NCI-H2227 (cell line): Measurements from ENCODE around the gene SYT1.
A peak's percentile ranks its signal among the peaks of the same experiment; 100 is the strongest.

Source experiments
- DNase-seq: peaks from one replicate; lab custom pipeline; 2025; ENCODE audit not compliant: unreplicated experiment; lab: John Stamatoyannopoulos, UW

The SYT1 gene

DNA sequence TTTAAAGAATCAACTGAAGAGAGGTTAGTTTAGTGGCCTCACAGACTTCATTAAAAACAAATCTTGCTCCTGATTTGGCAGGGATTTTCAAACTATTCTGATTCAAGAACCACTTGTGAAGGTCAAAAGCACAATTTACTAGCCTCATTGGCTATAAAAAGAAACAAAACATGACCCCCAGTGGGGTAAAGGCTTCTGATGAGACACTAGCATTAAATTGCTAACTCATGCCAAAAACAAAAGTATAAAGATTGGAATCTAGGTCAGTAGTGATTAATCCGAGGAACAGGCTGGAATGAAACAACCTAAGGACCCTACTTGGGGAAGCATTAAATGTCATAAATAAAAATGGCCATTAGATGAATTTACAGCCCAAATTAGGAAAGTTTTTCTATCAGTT, 513.9 kb downstream of the SYT1 start:
- peak; percentile 31 for DNase-seq

DNA sequence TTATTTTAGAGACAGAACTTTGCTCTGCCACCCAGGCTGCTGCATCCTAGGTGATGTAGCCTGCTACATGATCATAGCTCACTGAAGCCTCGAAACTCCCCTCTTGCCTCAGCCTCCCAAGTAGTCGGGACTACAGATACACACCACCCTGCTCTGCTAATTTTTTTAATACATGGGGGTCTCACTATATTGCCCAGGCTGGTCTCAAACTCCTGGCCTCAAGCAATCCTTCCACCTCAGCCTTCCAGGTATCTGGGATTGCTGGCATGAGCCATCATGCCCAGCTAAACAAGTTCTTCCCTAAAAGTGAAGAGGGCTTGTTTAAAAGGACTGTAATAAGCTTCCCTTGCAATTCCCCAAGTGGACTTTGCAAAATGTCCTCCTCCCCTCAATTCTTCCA, 515.8 kb downstream of the SYT1 start:
- DNase-seq = no peak

DNA sequence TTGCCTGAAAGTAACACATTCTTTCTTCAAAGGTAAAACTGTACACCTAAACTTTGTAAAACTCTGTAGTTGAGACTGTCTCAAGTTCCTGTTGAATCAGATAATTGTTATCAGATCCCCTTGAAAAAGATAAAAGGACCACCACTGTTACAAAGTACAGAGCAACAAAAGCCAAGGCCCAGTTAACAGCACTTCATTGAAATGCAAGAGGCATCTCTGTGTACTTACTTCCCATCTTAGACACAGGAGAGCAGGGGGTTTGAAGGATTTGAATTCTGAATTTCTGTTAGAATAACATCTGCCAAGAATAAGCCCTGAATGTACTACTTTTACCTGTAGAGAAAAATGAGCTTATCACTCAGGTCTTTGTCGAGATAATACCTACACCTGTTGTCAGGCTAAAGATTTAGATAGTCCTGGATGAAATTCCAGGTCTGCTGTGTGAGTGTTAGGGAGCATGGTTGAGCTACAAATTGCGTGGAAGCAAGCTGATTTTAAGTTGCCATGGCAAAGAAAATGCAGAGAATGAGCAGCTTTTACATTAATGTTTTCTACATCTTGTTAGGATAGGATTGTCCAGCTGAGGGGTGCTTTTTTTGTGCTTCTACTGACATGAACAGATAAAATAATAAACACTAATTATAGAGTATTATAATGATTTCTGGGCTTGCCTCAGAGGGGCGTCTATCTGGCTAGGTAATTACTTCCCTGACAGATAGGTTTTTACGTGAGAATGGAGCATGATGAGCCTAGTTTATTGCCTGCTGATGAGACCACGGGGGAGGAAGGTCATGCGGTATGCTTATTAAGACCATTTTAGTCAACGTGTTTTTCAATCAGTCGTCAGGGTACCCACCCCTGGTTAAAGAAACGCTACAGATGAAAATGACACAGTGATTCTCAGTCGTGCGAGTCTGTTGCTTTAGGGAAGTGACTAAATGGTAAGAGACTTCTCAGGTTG, 517.0 kb downstream of the SYT1 start:
- peak; percentile 92 for DNase-seq

DNA sequence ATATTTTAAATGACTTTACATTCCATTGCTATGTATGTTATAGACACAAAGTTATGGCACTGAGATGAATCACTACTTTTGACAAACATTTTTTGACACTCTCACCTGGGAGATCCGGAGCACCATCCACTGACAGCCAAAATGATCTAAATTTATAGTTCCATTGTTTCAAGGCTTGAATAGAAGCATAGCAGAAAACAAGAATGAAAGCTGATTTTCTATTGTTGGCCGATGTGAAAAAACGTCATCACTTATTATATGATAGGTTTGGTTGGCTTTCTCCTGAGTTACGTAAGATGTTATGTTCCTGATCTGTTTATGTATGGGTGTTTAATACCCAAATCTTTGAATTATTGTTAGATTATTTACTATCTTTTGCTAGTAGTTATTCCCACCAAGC, 520.0 kb downstream of the SYT1 start:
- DNase-seq = no peak

DNA sequence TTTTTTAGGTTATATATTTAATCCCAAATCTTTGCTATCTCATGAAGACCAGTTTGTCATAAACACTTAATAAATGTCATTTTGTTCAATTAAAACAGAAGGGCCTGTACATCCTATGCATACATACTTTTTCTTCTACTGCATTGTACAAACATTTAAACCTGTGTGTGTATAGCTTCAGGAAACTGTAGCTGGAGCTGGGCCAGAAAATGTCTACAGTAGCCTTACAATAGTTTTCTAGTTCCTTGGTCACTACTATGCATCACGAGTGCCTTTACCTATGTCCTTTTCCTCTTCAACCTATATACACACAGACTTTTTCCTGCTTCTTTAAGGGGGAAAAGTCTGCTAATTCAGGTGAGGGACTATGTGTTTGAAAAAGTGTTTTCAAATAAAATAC, 523.4 kb downstream of the SYT1 start:
- no peak for DNase-seq

DNA sequence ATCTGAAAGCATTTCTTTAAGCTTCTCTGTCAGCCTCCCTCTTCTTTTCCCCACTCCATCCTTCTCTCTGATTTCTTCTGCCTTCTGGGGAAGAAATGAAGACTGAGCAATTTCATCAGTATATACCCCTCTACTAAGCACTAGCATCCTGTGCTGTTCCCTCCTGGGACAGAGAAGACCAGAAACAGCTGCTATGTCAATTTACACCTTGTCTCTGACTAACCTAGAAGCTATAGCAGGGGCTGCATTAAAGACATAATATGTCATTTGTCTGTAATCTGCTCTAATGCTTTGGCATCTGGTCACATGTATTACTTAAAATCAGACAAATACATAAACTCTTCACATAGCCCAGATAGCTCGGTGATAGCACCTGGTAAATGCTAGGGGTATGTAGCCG, 529.3 kb downstream of the SYT1 start:
- no peak for DNase-seq

DNA sequence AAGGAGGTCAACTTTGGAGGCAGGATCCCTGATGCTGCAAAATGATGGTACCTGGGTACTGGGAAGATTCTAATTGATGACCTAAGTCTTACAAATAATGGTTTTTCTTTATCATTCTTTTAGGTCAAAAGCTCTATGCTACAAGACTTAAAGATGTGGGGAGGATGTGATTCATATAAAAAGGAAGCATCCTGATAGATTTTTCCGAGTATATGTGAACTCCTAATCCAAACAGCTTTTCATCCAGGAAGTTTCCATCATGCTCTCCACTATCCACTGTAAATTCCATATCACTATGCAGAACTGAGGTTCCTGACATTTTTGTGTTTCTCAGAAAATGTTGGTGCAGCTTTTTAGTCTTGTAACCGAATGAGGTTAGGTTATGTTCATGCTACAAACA, 533.0 kb downstream of the SYT1 start:
- no peak for DNase-seq

DNA sequence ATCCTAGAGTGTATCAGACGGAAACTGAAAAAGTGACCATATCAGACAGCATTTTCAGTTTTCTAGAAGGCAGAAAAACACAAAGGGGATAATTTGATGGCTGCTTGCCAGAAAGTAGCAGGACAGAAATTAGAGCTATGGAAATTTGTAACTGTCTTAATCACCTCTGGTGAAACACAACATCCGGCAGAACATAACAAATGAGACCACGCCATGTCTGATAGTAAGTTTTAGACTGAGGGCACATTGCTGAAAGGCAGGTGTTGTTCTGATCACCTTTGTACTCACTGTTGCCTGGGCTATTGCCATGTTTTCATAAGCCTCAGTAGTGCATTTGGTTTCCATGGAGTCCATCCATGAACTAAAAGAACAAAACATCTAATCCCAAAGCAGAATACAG, 535.9 kb downstream of the SYT1 start:
- DNase-seq = no peak

DNA sequence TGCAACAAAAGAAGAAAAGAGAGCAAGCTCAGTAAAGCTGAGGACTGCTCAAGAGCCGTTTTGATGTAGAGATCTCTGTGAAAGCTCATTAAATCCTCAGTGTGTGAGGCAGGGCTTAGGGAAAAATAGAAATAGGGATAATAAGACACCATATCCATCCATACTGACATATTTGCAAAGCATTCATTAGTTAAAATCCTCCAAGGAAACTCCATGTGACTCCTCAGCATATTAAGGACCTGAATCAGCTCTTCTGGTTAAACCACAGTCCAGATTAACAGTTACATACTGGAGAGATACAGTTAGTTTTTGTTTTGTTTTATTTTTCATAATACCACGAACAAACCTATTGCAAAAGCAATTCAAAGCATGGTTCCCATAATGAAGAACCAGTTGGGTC, 538.0 kb downstream of the SYT1 start:
- DNase-seq = no peak

DNA sequence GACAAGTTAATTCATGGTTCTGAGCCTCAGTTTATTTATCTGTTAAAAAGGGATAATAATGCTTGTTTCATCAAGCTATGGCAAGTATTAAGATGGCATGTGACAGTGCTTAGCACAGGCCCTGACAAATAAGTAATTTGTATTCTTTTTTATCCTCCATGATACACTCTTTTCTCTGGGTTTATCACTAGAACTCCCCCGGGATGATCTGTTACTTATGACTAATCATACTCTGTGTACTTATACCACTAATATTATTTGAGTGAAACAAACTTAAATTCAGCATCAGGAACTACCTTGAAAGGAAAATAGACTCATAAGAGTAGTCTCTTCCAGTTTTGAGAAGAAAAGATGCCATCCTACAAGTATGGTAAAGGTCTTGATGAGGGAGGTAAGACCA, 542.4 kb downstream of the SYT1 start:
- DNase-seq = no peak

DNA sequence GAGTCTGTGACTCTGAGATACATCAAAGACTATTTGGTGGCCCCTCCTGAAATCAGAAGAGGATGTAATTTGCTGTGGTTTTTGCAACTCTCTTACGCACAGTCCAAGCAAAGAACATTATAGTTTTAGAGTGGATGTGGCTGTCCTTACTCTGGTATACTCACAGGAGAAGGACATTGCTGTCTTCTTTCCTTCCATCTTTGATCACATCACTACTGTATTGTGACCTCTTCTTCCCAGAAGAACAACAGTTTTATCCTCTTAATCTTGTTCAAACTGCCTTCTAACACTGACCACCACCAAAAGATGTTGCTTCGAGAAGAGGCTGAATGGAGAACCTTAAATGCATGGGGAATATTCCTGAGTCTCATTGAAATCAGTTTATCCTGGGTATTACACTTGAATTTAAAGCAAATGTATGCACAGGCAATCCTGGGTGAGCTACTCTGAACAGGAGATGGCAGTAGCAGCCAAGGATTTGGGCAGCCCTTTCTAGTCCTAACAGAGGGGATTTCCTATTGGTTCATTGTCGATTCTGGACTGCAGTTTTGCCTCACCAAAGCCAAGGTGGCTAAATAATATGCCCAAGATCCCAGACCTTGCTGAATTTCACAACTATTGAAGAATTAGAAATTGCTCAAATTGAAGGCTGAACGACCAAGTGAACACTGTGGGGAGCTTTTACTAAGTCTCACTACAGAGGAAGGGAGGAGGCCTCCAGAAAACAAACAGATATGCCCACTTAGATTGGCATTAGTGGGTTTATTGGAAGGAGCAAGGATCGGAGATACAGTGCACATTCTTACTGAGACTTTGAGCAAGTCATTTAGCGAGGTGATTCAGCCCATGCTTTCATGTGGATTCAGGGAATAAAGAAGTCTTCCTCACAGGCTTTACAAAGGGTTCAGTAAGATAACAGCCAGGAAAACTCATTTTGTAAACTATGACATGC, 543.4 kb downstream of the SYT1 start:
- peak; percentile 79 for DNase-seq

DNA sequence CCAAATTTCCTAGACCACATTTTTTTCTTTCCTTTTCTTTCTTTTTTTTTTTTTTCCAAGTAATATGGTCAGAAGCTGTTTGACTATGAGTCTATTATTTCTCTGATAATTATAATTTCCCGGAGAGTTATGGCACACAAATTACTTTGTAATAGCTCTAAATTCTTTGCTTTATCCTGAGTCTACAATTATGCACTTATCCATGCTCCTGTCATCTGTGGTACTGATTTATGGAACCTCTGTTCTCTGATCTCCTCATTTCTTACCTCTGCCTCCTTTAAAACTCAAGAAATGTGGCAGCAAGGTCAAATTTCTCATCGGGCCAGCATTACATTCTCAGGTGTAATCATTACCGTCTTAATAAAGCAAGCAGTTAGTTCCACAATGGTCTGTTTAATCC, 544.1 kb downstream of the SYT1 start:
- peak; percentile 79 for DNase-seq

DNA sequence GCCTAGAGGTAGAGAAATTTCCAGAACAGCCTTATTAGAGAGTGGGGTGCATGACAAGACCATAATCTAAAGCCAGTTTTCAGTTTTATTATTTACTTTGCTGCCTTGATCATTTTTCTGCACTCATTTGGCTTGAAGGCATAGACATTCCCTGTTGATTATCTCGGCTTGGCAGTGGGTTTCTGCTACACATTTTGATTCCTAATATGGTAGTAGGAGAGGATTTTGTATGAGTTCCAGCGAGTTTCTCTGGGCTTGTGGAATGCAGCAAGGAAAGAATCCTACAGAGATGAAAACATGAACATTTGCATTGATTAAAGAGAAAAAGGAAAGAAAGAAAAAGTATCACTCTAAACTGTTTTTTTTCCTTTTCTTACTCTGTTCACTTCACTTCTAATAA, 545.0 kb downstream of the SYT1 start:
- DNase-seq = no peak

DNA sequence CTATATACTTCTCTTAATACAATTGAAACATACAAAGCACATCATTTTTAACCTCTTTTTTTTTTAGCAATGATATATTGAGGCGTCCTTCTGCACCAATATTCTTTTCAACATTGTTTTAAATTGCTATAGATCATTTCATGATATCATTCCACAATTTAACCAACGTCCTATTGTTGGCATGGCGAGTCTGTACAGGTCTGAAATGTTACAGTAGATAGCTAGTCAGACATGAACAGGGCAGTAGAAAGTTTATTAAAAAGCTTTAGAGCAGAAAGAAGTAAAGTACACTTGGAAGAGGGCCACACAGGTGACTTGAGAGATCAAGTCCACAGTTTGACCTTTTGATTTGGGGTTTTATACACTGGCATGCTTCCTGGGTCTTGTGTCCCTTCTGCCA, 547.2 kb downstream of the SYT1 start:
- DNase-seq = no peak

DNA sequence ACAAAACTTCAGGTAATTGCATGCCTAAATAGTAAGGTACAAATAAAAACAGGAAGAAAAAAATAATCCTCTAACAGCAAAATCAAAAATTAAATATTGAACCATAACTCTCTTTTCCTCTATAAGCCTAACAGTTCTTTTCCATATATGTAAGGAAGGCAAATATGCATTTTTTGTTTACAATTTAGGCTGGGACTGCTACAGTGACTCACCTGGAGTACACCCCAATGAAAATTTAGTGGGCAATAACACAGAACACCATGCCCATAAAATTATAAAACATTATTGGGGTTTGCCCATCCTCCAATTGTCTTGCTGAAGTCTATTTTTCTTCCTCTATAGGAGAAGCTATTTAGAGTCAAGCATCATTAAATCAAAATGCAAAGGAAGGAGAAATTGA, 549.2 kb downstream of the SYT1 start:
- DNase-seq = no peak

DNA sequence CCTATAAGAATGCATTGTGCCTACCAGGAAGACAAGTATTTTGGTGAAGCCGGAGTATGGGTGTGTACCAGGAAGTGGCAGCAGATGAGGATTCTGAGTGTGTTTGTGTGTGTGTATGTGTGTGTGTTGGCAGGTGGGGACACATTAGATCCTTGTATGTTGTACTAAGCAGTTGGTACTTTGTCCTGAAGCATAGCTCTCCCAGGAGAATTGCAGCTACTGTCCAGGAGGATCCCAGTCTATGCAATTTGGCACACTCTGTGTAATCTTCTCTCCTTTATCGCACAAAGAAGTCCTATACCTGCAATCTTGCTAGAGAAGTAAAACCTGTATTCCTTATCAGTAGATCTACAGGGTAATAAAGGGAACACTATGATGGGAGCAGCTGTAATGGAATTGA, 549.7 kb downstream of the SYT1 start:
- no peak for DNase-seq

DNA sequence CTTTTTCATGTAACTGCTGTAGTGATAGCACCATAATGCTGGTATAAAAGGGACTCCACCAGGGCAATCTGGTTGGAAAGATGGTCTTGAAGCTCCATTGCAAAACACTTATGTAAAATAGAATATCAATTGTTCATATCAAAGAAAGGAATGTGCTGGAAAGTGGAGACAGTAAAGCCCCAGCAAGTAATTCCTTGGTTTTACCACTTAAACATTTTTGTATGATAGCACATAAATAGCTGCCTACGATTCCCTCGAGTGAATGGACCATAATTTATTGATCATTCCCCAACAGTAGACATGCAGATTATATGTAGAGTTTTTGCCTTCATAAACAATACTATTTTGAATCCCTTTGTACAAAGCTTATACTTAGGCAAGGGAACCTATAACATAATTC, 550.7 kb downstream of the SYT1 start:
- DNase-seq = no peak

DNA sequence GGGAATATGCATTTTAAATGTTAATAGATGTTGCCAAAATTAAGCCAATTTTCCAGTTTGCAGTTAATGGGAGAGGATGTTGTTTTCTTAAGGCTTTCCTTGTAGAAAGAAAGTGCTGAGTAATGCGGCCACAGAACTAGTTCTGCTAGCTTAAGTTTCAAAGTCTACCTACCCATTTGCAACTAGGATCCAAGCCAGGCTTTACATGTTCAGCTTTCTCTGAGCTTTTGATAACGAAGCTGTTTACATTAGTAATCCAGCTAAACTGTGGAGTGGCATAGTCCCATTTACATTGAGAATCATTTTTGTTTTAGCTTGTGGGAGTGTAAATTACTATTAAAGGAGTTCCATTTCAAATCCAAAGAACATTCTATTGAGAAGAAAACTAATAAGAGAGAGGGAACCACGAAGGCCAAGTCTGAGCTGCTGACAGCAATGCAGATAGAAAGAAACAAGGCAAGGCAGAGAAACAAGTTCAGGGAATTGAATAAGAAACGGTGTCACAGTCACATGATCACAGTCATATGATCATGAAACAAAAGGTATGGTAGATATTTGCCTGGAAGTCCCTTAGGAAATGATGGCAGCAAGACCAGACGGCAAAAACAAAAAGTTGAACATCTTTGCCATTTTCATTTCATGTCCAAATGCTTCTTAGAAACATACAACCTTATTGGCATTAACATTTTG, 551.3 kb downstream of the SYT1 start:
- DNase-seq = no peak

DNA sequence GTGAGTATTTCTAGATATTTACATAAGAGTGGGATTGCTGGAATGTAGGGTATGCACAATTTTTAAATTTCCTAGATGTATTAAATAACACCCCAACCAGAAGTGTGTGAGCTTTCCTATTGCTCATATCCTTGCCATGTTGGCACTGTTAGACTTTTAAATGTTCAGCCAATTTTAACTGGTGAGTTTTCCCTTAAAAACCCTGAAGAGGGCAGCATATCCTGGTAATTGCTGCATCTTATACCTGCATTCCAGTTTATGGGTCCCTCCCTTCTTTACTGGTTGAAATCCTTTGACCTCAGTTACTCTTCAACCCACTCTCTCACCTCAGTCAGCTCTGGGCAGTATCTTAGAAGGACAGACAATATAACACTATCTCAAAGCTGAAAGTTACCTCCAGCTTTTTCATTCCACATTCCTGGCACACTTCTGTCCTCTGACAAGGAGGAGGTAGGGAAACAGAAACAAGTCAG, 555.6 kb downstream of the SYT1 start:
- peak; percentile 9 for DNase-seq

DNA sequence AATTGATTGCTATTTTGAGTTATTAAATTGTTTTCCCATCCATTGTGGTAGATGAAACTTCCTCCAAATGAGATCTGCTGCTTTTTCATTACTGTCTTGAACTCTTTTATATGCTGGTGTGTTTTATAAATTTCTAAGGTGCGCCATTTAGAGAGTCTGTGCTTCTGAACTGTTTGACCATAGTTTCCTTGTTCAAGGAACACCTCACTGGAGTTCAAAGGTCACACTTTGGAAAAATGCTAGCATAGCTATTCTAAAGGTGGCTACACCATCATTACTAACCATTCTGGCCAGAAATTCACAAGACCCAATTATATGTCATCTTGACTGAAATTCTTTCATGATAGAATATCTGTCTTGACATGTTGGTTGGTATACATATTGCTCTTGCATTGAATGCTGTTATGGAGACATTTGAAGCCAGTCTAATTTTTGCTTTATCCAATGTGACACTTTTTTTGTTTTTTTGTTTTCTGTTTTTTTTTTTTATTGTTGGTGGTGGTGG, 556.7 kb downstream of the SYT1 start:
- DNase-seq = no peak
